Myocyte (in vitro differentiated cells): ENCODE measurements around the gene RLN3. TPM values are rescaled to one million over a fixed set of nuclear protein-coding genes. Genes with fewer than 3 reads are reported as not detected.

Experiments
- DNase-seq: peaks from one replicate; pipeline ENCODE4 v3.0.0-alpha.2; 2012; ENCODE audit warnings: low read depth
- total RNA-seq: library from RNA; depleted of rRNA; stranded (reverse); fragments of >200 nt; gene quantifications from 2 replicates; pipeline ENCODE4 v1.2.3, GENCODE V29; 2014

Gene RLN3
- total RNA-seq, 1 donor from 2014 or later, result not detected

- no peak for DNase-seq
Measured at GRCh38 chr19:14054099-14054498, 26.2 kb downstream of the RLN3 start.

DNA sequence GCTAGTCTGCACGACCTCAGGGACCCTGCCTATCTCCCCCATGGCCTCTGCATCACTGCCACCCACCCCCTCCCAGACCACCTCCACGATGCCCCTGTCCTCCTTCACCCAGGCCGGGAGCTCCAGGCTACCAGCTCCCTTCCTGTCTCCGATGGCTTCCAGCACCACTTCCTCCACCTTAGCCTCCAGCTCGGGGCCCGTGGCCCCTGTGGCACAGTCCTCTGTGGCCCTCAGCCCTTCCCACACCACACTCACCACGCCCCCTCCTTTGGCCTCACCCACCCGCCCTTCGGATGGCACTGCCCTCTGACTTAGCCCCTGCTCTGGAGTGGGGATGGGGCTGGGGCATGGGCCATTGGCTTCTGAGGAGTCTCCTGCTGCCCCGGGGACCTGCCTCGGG lies 26.8 kb downstream of the RLN3 start:
- DNase-seq, result no peak

- no peak for DNase-seq
Measured at GRCh38 chr19:14055396-14055795, 27.4 kb downstream of the RLN3 start.

DNA sequence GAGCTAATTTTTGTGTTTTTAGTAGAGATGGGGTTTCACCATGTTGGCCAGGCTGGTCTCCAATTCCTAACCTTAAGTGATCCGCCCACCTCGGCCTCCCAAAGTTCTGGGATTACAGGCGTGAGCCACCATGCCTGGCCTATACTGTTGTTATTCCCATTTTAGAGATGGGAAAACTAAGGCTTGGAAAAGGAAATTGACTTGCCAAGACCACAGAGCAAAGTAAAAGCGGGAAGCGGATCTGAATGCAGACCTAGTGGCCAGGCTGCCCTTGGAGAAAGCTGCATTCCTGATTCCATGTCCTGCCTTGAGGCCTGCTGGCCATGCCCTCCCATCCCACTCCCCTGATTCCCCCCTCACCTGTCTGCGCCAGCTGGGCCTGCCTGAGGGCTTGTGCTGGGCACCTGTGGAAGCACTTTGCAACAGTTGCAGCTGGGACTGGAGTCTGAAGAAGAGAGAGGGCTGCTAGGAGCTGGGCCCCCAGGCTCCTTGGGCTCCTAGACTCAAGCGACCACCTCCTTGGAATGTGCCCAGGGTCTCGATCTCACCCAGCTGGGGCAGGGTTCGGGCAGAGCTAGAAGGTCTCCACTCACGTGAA lies 28.2 kb downstream of the RLN3 start:
- no peak for DNase-seq

GRCh38 chr19:14056741-14057356 lies 28.9 kb downstream of the RLN3 start:
- DNase-seq, result no peak

GRCh38 chr19:14058182-14059092 lies 30.5 kb downstream of the RLN3 start:
- no peak for DNase-seq

DNA sequence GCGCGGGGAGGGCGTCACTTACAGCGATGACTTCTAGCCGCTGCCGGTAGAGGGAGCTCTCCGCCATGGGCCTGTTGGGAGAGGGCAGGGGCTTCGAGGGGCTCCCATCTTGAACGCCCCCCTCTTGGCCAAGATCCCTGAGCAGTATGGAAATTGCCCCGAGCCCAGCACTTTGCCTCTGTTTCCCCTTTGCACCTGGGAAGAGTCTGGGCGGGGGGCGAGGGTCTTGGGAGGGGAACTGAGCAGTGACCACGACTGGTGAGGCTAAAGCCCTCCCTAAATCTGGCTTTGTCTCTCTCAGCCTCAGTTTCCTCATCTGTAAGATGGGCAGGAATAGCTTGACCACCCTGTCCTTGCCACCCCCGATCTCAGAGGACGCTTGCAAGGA lies 31.1 kb downstream of the RLN3 start:
- DNase-seq, result no peak

DNA sequence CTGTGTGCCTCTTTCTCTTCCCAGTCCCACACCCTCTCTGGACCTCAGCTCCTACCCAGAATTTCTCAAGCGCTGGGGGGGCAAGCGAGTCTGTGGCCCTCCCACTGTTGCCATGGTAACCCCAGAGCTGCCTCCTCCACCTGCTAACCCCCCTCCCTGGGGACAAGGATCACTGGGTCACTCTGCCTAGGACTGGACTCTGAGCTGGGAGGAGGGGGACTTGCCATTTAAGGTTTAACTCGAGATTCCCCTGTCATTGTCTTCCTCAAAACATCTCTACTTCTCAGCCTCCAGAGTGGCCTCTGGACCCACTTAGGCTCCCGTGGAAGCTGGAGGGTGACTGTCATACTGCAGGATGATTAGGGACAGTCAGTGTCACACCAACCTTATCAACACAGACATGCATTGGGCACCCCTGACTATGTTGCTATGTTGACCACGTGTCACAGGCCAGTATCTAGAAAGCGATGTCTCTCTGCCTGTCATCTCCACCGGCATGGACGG lies 31.8 kb downstream of the RLN3 start:
- no peak for DNase-seq

GRCh38 chr19:14061081-14061749 lies 33.3 kb downstream of the RLN3 start:
- DNase-seq, result no peak

DNA sequence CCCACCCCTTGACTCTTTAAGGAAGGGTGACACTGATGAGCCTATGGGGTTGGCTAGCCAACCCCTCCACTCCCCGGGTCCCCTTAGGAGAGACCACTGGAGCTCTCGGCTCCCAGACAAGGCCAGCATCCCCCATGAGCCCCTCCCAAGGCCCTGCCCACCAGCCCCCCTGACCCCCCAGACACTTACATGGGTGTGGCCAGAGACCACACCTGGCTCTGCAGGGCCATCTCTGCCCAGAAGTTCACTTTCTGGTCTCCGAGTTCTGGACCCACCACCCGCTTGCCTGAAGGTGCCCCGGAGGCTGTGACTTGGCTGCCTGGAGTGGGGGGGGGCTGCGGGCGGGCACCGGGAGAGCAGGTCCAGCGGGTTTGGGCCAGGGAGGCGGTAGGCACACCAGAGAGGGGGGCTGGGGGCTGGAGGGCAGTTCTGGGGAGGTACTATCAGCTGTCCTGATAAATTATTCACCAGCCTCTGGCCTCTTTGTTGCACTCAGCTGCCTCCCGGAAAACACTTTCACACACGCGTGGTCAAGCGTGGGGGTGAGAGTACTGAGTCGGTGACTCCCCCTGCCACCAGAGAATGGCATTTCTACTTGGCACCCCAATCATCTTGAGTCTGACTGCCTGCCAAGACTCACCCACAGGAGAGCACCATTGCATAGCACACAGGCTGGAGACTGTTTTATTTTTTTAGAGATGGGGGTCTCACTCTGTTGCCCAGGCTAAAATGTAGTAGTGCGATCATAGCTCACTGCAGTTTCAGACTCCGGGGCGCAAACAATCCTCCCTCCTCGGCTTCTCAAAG lies 34.0 kb downstream of the RLN3 start, which contains the start of gene PALM3:
Gene PALM3 (minus strand): TSS at position 326 of the 807 bp plus-strand sequence. CDS start 96 bp downstream, at position 230.
- no peak for DNase-seq

DNA sequence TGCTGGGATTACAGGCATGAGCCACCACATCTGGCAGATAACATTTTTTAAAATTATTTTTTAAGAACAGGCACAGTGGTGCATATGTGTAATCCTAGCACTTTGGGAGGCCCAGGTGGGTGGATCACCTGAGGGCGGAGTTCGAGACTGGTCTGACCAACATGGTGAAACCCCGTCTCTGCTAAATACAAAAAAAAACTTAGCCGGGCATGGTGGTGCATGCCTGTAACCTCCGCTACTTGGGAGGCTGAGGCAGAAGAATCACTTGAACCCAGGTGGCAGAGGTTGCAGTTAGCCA lies 34.6 kb downstream of the RLN3 start:
- no peak for DNase-seq

GRCh38 chr19:14063105-14063504 lies 35.2 kb downstream of the RLN3 start:
- DNase-seq, result no peak

DNA sequence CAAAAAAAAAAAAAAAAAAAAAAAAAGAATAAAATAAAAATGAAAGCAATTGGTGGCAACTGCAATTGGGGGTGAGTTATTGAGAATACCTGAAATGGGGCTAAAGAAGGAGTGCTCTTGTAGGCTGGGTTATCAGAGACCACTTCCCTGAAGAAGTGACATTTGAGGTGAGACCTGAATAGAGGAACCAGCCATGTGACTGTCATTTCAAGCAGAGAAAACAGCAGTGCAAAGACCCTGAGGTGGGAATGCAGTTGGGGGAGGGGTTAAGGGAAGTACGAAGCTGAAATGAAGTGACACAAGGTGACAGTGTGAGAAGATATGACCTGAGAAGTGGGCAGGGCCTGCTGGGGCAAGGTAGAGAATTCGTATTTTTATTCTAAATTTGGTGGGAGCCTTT lies 38.2 kb downstream of the RLN3 start:
- DNase-seq, result no peak

DNA sequence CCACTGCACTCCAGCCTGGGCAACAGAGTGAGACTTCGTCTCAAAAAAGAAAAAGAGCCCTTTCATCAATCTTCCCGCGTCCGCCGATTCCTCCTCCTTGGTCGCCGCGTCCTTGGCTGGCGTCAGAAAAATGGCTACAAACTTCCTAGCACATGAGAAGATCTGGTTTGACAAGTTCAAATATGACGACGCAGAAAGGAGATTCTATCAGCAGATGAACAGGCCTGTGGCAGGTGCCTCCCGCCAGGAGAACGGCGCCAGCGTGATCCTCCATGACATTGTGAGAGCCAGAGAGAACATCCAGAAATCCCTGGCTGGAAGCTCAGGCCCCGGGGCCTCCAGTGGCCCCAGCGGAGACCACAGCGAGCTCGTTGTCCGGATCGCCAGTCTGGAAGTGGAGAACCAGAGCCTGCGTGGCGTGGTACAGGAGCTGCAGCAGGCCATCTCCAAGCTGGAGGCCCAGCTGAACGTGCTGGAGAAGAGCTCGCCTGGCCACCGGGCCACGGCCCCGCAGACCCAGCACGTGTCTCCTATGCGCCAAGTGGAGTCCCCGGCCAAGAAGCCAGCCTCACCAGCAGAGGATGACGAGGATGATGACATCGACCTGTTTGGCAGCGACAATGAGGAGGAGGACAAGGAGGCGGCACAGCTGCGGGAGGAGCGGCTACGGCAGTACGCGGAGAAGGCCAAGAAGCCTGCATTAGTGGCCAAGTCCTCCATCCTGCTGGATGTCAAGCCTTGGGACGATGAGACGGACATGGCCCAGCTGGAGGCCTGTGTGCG lies 42.5 kb downstream of the RLN3 start:
- no peak for DNase-seq

DNA sequence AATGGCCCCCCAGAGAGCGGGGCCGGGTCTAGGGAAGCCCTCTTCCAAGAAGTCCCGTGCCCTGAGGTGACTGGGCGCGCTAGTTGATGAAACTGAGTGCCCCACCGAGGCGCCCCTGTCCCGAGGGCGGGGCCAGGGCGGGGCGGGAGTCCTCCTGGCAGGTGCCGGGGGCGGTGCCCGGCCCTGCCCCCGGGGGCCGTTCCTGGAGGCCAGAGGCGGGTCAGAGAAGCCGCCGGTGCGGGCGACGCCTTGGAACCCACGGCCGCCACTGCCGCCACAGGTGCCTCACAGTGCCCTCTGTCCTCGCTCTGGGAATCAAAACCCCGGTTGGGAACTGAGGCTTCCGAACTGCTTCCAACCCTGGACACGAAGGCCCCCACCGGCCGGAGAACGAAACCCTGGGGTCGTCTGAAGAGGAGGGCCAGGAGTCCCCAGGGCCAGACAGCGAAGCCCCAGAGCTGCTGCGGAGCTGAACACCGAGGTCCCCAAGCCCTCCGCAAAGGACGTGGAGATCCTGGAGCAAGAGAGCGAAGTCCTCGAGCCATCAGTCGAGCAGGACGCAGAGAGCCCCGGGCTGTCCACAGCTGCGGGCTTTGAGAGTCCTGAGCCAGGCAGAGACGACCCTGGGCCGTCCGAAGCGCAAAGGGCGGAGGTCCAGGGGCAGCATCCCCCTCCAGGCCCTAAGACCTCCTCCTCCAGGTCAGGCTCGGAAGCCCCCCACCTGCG lies 44.8 kb downstream of the RLN3 start, which contains the start of gene MISP3:
Gene MISP3 (plus strand): TSS at position 252 of the 726 bp plus-strand sequence. CDS start 524 bp downstream, outside the sequence.
- no peak for DNase-seq

DNA sequence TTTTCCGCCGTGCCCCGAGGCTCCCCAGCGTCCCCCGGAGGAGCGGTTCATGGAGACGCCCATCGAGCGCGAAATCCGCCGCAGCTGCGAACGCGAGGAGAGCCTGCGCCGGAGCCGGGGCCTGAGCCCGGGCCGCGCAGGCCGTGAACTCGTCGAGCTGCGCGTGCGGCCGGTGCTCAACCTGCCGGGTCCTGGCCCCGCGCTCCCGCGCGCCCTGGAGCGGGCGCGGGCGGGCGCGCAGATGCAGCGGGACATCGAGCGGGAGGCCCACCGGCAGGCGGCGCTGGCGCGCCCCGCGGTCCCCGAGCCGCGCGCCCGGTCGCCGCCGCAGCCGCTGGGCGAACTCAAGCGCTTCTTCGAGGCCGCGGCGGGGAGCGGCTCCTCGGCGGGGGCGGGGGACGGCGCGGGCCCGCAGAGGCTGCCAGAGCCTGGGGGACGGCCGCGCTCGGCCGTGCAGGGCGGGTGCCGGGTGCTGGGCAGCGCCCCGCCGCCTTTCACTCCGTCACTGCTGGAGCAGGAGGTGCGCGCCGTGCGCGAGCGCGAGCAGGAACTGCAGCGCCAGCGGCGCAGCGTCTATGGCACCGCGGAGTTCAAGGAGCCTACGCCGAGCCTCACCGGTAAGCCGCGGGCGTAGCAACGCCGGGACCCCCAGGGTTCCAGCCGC lies 45.4 kb downstream of the RLN3 start:
- peak; percentile 65 for DNase-seq

- peak; percentile 30 for DNase-seq
Measured at GRCh38 chr19:14073925-14074838, 46.2 kb downstream of the RLN3 start.
